Esophagus squamous epithelium (tissue), 5 donors: Measurements from ENCODE around the gene WWOX. TPM values are rescaled to one million over a fixed set of nuclear protein-coding genes. Genes with fewer than 3 reads are reported as not detected.

ENCODE experiments used
- DNase-seq: peaks from one replicate; lab custom pipeline; 2025; lab: John Stamatoyannopoulos, UW
- H3K27ac ChIP-seq, 4 donors: fragments of 200-600 bp; sonication (generic); one replicate each; pipeline ENCODE4 v1.5.1; 2016 to 2019; ENCODE audit warnings: mild to moderate bottlenecking in 1 of 4
- H3K27me3 ChIP-seq, 4 donors: fragments of 200-600 bp; sonication (generic); 1 replicate in 3 of 4; 2 replicates in 1 of 4; pipeline versions ENCODE4 v1.5.1 to v1.6.0; 2017 to 2021; ENCODE audit warnings: antibody characterized with exemption in 1 of 4
- H3K36me3 ChIP-seq, 3 donors: fragments of 200-600 bp; sonication (generic); one replicate each; pipeline ENCODE4 v1.5.1; 2016 to 2019
- H3K4me1 ChIP-seq, 3 donors: fragments of 200-600 bp; sonication (generic); one replicate each; pipeline ENCODE4 v1.5.1; 2017 to 2019
- H3K4me3 ChIP-seq, 4 donors: fragments of 200-600 bp; sonication (generic); 1 replicate in 3 of 4; 2 replicates in 1 of 4; pipeline ENCODE4 v1.5.1; 2016 to 2019; ENCODE audit warnings: mild to moderate bottlenecking in 2 of 4, moderate library complexity in 1 of 4
- H3K9me3 ChIP-seq, 3 donors: fragments of 200-600 bp; sonication (generic); one replicate each; pipeline ENCODE4 v1.5.1; 2016 to 2019
- POLR2A ChIP-seq, 4 donors: fragments of 450-650 bp; IDR thresholded peaks; one replicate each; pipeline ENCODE4 v1.6.1; 2017; ENCODE audit warnings: antibody characterized with exemption in 4 of 4, mild to moderate bottlenecking in 4 of 4, moderate library complexity in 3 of 4
- WGBS, 2 donors: methylation state at CpG; one replicate each; pipeline ENCODE4 v1.1.5; 2018; 5-methylcytosine and 5-hydroxymethylcytosine counted together
- intact Hi-C: fragments of 100-400 bp; cut with DNase I; formaldehyde crosslinking; loops from one replicate; pipeline ENCODE4 v1.15.0; 2022
- total RNA-seq, 4 donors: library from RNA; depleted of rRNA; stranded (reverse); fragments of >200 nt; gene quantifications; one replicate each; pipeline ENCODE4 v1.1.0, GENCODE V29; 2016
- TF ChIP-seq, protein P1 (sequence below), 6 experiments: fragments of 450-650 bp in 4 of 6; fragments of 200-600 bp in 2 of 6; sonication (generic) in 2 of 6; IDR thresholded peaks; one replicate each; pipeline ENCODE4 v1.5.1; 2016 to 2019; ENCODE audit warnings: antibody characterized with exemption in 6 of 6, mild to moderate bottlenecking in 4 of 6, moderate library complexity in 4 of 6
- donor health status: DM: yes; HTN: yes; CAD: no.

WWOX gene
- total RNA-seq, 4 donors from 2014 or later, result 20.9 to 31.1 (median 27.5) TPM

DNA sequence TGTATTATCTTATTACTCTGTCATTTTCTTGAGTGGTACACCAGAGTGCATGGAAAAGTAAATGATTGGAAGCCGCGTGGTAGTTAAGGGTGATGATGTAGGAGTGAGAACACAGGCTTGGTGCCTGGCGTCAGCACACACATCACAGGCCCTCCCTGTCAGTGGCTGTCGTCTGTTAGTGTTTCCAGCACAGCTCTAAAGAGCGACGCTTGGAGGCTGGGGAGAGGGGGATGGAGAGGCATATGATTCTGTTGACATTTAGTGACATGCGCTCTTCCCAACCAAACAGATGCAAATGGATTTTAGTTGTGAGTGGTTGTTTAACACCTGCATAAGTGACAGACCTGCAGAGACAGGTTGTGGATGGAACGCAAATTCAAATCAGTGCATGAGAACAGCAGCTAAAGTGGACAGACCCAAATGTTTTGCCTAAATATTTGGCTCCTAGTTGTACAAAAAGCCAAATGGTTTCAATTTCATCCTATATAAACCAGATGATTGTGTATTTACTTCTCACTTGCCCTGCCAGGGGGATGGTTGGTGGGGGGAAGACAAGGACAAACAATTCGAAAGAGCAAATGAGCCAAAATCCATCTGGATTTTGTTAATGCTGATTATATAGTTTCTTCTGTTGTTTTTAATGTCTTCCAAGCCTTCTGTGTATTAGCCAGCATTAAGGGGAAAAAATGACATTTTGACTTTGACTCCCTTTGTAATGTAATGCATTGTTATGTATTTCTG lies 222.3 kb downstream of the WWOX start:
- intact Hi-C loops, result no loop called here
- no peaks in the 10 kb centered on the region for H3K36me3 ChIP-seq
- H3K27ac ChIP-seq, result no peak overlapping the region
- no peaks in the 10 kb centered on the region for H3K9me3 ChIP-seq
- TF ChIP-seq POLR2A (IDR thresholded peaks at IDR 0.05), result no peak
- TF ChIP-seq, protein P1, sequence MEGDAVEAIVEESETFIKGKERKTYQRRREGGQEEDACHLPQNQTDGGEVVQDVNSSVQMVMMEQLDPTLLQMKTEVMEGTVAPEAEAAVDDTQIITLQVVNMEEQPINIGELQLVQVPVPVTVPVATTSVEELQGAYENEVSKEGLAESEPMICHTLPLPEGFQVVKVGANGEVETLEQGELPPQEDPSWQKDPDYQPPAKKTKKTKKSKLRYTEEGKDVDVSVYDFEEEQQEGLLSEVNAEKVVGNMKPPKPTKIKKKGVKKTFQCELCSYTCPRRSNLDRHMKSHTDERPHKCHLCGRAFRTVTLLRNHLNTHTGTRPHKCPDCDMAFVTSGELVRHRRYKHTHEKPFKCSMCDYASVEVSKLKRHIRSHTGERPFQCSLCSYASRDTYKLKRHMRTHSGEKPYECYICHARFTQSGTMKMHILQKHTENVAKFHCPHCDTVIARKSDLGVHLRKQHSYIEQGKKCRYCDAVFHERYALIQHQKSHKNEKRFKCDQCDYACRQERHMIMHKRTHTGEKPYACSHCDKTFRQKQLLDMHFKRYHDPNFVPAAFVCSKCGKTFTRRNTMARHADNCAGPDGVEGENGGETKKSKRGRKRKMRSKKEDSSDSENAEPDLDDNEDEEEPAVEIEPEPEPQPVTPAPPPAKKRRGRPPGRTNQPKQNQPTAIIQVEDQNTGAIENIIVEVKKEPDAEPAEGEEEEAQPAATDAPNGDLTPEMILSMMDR (IDR thresholded peaks at IDR 0.05), result no peak
- peaks cover 0 to 14% (median 7%) of the 10 kb centered on the region in 3 donors for H3K4me1 ChIP-seq
- no peak overlapping the region for H3K4me3 ChIP-seq
- WGBS, 2 donors, result 88 to 90% methylated on average over 9 of the region's 9 CpGs
- H3K27me3 ChIP-seq, result no peaks in the 10 kb centered on the region
- DNase-seq, result no peak

DNA sequence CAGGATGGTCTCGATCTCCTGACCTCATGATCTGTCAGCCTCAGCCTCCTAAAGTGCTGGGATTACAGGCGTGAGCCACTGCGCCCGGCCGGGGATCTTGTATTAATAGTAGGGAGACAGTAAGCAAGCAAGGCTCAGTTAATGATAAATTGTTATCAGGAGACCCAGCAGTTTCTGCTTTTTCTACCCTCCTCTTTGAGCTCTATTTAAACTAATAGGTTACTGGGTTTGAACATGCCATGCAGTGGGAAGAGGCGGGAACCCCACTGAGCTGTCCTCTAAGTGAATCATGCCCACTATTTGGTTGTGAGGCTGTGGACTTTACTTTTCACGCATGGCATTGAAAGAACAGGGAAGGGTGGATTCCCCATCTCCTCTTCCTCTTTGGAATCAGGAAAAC lies 223.9 kb downstream of the WWOX start:
- DNase-seq, result no peak
- TF ChIP-seq POLR2A (IDR thresholded peaks at IDR 0.05), result no peak
- TF ChIP-seq, protein P1 (IDR thresholded peaks at IDR 0.05), result no peak
- Histone ChIP-seq H3K36me3 (no peaks in the 10 kb centered on the region), H3K9me3 (no peaks in the 10 kb centered on the region), H3K27ac (no peak overlapping the region), H3K4me3 (no peak overlapping the region), H3K27me3 (no peaks in the 10 kb centered on the region), H3K4me1 (peaks cover 0 to 3% (median 0%) of the 10 kb centered on the region in 3 donors)
- intact Hi-C loops, result no loop called here
- 89 to 94% methylated on average over 7 of the region's 7 CpGs for WGBS, 2 donors

DNA sequence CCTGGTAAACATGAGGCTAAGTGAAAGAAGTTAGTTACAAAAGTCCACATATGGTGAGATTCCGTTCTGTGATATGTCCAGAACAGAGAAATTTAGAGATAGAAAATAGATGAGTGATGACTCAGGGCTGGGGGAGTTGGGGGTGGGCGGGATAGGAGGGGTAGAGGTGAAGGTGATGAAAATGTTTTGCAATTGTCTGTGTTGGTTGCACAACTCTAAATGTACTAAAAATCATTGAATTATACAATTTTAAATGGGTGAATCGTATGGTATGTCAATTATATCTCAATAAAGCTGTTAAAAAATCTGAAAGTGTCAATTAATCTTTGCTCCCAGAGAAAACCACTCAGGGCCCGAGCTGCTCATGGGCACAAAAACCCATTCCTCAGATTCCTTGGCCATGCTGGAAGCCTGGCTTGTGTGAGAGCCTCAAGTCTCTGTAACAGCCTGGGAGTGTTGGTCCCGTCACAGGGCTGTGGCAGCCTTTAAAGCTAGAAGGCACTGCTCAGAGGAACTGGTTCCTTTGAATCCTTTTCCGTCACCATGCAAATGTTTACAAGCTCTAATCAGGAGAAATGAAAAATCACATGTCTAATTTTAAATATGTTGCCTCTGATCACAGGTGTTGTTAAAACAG lies 225.3 kb downstream of the WWOX start:
- 73 to 84% methylated on average over 6 of the region's 6 CpGs for WGBS, 2 donors
- H3K4me3 ChIP-seq, result no peak overlapping the region
- no peaks in the 10 kb centered on the region for H3K9me3 ChIP-seq
- DNase-seq, result no peak
- H3K4me1 ChIP-seq, result no peaks in the 10 kb centered on the region
- H3K27me3 ChIP-seq, result no peaks in the 10 kb centered on the region
- no peak overlapping the region for H3K27ac ChIP-seq
- no peaks in the 10 kb centered on the region for H3K36me3 ChIP-seq
- intact Hi-C loops, result no loop called here
- TF ChIP-seq, protein P1 (IDR thresholded peaks at IDR 0.05), result no peak

DNA sequence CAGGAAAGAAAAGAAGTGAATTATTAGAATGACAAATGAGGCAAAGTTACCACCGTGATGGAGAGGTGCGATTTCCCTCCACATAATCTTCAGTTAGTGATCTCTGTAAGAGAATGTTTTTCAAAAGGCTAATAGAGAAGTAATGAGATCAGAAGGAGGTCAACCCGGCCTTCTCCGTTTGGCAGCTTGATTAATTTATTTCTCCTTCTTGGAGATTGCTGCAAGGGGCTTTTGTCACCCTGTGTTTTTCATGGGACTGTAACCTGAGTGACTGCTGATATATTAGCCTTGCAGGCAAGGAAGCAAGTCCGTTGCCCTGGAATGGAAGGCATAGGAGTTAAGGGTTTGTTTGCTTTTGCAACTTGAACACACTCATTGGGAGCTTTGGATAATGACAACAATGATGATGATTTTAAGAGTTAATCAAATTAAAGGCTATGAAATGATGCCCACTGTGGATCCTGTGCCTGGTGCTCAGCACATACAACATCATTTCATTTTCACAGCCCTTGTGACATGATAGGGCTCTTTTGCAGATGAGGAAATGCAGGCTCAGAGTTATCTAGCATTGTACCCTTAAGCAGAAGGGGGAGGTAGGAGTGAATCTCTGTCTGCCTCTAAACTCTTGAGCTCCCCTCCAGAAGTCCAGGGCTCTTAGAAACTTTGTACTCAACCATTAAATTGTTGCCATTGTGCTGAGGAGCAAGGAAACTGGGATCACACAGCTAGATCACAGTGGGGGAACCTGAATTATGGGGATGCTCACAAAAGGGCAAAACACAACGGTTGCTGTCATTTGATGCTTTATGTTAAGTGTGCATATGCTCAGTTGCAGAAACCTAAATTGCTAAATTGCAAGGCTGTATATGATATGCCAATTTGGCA lies 226.3 kb downstream of the WWOX start:
- no peak for DNase-seq
- TF ChIP-seq, protein P1 (IDR thresholded peaks at IDR 0.05), result no peak
- no peak for TF ChIP-seq POLR2A (IDR thresholded peaks at IDR 0.05)
- no peaks in the 10 kb centered on the region for H3K27me3 ChIP-seq
- intact Hi-C loops, result no loop called here
- no peak overlapping the region for H3K27ac ChIP-seq
- H3K36me3 ChIP-seq, result no peaks in the 10 kb centered on the region
- 80 to 84% methylated on average over 6 of the region's 6 CpGs for WGBS, 2 donors
- H3K4me3 ChIP-seq, result no peak overlapping the region
- H3K4me1 ChIP-seq, result no peaks in the 10 kb centered on the region
- H3K9me3 ChIP-seq, result no peaks in the 10 kb centered on the region
